Retinal pigment epithelial cell (primary cell): Measurements from ENCODE around the gene KCNN4.
"Not testable (repeated sequence)": the region's sequence is repeated elsewhere in the genome, so short reads cannot be mapped to it uniquely, and the experiment has no call there.

Source experiments
- DNase-seq: peaks from one replicate; pipeline ENCODE4 v3.0.0-alpha.2; 2010; ENCODE audit warnings: low read depth
- H3K4me3 ChIP-seq: 2 replicates; pipeline ENCODE4 v1.5.1; 2011; ENCODE audit warnings: mild to moderate bottlenecking, low read length, control low read depth, moderate library complexity
- TF ChIP-seq, protein P1 (sequence below): conservative IDR thresholded peaks from 2 replicates; pipeline ENCODE4 v1.5.1; 2011; ENCODE audit warnings: low read depth, low read length, control low read depth, inconsistent platforms

The KCNN4 gene

DNA sequence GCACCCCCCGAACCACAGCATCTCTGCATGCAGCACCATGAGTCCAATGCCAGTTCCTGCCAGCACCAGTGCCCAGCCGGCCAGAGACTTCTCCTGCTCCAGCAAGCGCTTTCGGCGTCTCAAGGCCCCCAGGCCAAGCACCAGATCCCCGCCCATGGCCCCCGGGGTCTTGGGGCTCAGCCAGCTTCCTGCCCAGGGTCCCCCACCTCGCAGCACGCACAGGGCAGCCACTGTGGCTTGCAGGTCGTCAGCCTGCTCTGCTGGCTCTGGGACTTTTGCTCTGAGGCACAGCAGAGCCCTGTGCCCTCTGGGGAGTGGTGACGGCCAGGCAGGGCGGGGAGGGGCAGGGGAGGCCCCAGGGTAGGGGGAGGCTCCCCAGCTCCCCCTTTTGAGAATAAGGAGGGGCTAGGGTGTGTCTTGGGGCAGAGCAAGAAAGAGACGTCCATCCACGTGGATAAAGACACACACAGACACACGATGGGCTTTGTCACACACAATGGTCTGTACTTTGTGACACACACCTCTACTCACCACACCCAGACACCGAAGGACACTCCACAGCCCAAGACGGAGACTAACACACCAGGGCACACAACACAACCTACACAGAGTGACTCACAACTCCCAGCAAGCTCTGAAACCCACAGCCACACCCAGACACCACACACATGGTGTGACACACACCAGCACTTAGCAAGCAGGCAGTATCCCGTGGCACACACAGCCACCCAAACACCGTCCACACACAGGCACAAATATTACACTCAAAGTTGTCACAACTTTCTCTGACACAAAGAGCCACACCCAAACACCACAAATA lies at the start of gene KCNN4:
Gene KCNN4, minus strand, starts transcription at position 268 of the 820 bp plus-strand sequence. Its CDS starts 112 bp downstream, at position 156.
- TF ChIP-seq, protein P1, sequence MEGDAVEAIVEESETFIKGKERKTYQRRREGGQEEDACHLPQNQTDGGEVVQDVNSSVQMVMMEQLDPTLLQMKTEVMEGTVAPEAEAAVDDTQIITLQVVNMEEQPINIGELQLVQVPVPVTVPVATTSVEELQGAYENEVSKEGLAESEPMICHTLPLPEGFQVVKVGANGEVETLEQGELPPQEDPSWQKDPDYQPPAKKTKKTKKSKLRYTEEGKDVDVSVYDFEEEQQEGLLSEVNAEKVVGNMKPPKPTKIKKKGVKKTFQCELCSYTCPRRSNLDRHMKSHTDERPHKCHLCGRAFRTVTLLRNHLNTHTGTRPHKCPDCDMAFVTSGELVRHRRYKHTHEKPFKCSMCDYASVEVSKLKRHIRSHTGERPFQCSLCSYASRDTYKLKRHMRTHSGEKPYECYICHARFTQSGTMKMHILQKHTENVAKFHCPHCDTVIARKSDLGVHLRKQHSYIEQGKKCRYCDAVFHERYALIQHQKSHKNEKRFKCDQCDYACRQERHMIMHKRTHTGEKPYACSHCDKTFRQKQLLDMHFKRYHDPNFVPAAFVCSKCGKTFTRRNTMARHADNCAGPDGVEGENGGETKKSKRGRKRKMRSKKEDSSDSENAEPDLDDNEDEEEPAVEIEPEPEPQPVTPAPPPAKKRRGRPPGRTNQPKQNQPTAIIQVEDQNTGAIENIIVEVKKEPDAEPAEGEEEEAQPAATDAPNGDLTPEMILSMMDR: no peak
- no peak for DNase-seq
- H3K4me3 ChIP-seq: no peak within 1 kb of the TSS

GRCh38 chr19:43826787-43827754 lies 46.3 kb upstream of the KCNN4 start, which contains the start of gene ZNF283:
ZNF283 (plus strand) TSS chr19:43827321; CDS start chr19:43833505, 6,184 bp downstream.
- DNase-seq: peak; percentile 67
- H3K4me3 ChIP-seq: peak within 1 kb of the TSS; percentile 79
- TF ChIP-seq, protein P1: no peak

GRCh38 chr19:43824572-43824971 lies 43.8 kb upstream of the KCNN4 start:
- DNase-seq: not testable (repeated sequence)

GRCh38 chr19:43823856-43824255 lies 43.1 kb upstream of the KCNN4 start:
- not testable (repeated sequence) for H3K4me3 ChIP-seq, DNase-seq

More at GRCh38 chr19:43824572-43824971, 43.8 kb upstream of the KCNN4 start:
- H3K4me3 ChIP-seq: not testable (repeated sequence)

GRCh38 chr19:43820884-43821215 lies 40.1 kb upstream of the KCNN4 start:
- H3K4me3 ChIP-seq: peak overlapping the region; percentile 50
- DNase-seq: no peak
- TF ChIP-seq, protein P1: no peak

DNA sequence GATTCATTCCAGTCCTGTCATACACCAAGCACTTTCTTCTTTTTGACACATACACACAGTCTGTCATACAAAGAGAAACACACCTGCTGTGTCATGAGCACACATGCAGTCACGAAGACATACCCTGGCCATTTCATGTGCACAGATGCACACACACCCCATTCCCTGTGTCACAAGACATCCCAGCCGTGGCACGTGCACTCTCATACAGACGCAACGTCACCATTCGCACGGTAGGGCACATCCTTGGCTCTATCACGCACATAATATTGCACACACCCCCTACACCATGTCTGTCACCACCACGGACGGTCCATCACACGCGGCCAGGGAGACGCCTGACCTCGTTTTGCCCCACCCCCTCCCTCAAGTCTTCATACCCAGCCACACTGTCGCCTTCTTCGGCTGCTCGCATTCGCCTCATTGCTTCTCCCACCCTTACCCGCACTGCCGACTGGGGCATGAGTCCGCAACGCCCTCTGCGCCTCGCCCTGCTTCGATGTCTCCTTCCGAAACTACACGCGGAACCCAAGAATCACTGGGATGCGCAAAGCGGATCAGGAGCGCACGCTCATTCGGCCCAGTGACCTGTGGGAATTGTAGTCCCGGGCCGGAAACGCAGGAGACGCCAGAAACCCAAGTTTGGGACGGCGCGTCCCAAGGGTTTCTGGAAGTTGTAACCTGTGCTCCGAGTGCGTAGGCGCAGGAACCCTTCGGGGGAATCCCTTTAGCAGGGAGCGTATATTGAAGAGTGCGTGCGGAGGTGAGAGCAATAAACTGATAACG lies 39.5 kb upstream of the KCNN4 start:
- TF ChIP-seq, protein P1: no peak
- H3K4me3 ChIP-seq: peak overlapping the region; percentile 50
- no peak for DNase-seq

DNA sequence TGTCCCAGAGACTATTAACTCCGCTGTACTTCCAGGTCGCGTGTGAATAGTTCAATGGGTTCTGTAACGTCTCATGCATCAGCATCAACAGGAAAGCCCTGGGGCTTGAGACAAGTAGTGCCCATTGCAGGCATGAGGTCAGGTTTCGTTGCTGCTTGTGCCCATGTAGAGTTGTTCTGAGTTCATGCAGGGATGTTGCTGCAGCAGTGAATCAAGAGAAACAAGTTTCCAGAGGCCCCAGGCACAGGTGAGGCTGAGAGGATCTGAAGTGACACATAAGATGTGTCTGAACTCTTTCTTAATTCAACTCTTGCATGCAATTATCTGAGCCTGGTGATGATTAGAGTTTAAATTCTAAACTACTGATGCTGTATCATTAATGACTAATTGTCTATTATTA lies 37.7 kb upstream of the KCNN4 start:
- no peak overlapping the region for H3K4me3 ChIP-seq
- no peak for DNase-seq
- TF ChIP-seq, protein P1: no peak

DNA sequence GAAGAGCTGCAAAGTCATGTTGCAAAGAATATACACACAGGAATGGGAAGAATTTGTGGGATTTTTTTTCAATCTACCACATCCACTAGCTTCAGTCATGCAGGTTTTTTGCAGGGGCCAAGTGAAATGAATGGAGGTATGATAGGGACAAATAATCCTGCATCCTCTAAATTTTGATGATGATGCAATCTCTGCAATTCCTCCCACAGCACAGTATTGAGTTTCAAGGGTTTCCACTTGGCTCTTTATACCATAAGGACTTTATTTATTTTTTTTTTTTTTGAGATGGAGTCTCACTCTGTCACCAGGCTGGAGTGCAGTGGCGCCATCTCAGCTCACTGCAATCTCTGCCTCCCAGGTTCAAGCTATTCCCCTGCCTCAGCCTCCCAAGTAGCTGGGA lies 36.7 kb upstream of the KCNN4 start:
- not testable (repeated sequence) for DNase-seq, H3K4me3 ChIP-seq
